GM23338 (cell line): Measurements from ENCODE around the gene MICAL2.

ENCODE experiments used
- EZH2phosphoT487 ChIP-seq: fragments of 200-600 bp; sonication (generic); IDR thresholded peaks from one replicate; pipeline ENCODE4 v1.8.1; 2018; ENCODE audit warnings: antibody characterized with exemption; ENCODE audit not compliant: unreplicated experiment
- STAT1 ChIP-seq: IDR thresholded peaks from one replicate; pipeline ENCODE4 v1.6.1; 2016; ENCODE audit warnings: antibody characterized with exemption; ENCODE audit not compliant: unreplicated experiment
- TF ChIP-seq, protein P1 (sequence below), 2 experiments: fragments of 200-600 bp in 1 of 2; sonication (generic) in 1 of 2; conservative IDR thresholded peaks; 2 replicates each; pipeline versions ENCODE4 v1.5.1 to v1.6.1; 2016 to 2017; ENCODE audit warnings: antibody characterized with exemption in 2 of 2, low read depth in 2 of 2, mild to moderate bottlenecking in 2 of 2, moderate library complexity in 1 of 2
- TF ChIP-seq, protein P2 (sequence below): IDR thresholded peaks from 2 replicates; pipeline ENCODE4 v1.6.1; 2016; ENCODE audit warnings: antibody characterized with exemption

DNA sequence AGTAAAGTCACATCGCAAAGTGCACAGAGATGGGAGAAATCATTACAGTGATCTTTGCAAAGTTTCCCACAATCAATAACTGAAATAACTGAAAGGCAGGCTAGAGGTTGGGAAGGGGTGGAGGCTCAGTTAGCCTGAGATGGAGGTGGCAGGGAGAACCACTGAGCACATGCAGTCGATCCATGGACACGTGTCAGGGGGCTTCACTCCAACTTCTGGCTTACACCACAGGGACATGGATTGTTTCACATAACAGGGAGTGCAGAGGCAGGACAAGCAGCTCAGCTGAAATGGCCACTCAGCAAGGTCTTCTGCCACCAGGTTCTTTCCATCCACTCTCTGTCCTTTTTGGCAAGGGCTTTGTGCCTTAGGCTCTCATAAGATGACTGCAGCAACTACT lies 35.1 kb upstream of the MICAL2 start:
- TF ChIP-seq, protein P1, sequence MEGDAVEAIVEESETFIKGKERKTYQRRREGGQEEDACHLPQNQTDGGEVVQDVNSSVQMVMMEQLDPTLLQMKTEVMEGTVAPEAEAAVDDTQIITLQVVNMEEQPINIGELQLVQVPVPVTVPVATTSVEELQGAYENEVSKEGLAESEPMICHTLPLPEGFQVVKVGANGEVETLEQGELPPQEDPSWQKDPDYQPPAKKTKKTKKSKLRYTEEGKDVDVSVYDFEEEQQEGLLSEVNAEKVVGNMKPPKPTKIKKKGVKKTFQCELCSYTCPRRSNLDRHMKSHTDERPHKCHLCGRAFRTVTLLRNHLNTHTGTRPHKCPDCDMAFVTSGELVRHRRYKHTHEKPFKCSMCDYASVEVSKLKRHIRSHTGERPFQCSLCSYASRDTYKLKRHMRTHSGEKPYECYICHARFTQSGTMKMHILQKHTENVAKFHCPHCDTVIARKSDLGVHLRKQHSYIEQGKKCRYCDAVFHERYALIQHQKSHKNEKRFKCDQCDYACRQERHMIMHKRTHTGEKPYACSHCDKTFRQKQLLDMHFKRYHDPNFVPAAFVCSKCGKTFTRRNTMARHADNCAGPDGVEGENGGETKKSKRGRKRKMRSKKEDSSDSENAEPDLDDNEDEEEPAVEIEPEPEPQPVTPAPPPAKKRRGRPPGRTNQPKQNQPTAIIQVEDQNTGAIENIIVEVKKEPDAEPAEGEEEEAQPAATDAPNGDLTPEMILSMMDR (conservative IDR thresholded peaks at IDR 0.05; ENCODE audit: low read depth in 2 of 2), result no peak
- TF ChIP-seq STAT1 (no peak), EZH2phosphoT487 (no peak)
- TF ChIP-seq, protein P2, sequence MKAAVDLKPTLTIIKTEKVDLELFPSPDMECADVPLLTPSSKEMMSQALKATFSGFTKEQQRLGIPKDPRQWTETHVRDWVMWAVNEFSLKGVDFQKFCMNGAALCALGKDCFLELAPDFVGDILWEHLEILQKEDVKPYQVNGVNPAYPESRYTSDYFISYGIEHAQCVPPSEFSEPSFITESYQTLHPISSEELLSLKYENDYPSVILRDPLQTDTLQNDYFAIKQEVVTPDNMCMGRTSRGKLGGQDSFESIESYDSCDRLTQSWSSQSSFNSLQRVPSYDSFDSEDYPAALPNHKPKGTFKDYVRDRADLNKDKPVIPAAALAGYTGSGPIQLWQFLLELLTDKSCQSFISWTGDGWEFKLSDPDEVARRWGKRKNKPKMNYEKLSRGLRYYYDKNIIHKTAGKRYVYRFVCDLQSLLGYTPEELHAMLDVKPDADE, result no peak
